GM21717 (cell line): Measurements from ENCODE around the gene IGF2BP2.
"Not testable (repeated sequence)": the region's sequence is repeated elsewhere in the genome, so short reads cannot be mapped to it uniquely, and the experiment has no call there.

Source experiments
- ATAC-seq: cut with Tn5 transposase; IDR thresholded peaks from one replicate; pipeline ENCODE4 v1.9.1; 2021; ENCODE audit warnings: mild to moderate bottlenecking, moderate library complexity; ENCODE audit not compliant: unreplicated experiment

Gene IGF2BP2

GRCh38 chr3:185716436-185717108 lies 108.3 kb downstream of the IGF2BP2 start:
- ATAC-seq: no peak

- ATAC-seq: no peak
Measured at GRCh38 chr3:185715091-185715490, 109.8 kb downstream of the IGF2BP2 start.

GRCh38 chr3:185714085-185714484 lies 110.8 kb downstream of the IGF2BP2 start:
- ATAC-seq: no peak

- no peak for ATAC-seq
Measured at GRCh38 chr3:185713015-185713414, 111.8 kb downstream of the IGF2BP2 start.

- ATAC-seq: no peak
Measured at GRCh38 chr3:185712337-185712736, 112.5 kb downstream of the IGF2BP2 start.

GRCh38 chr3:185711255-185711870 lies 113.5 kb downstream of the IGF2BP2 start:
- no peak for ATAC-seq

GRCh38 chr3:185709251-185709955 lies 115.4 kb downstream of the IGF2BP2 start:
- ATAC-seq: no peak

- ATAC-seq: no peak
Measured at GRCh38 chr3:185708392-185708791, 116.5 kb downstream of the IGF2BP2 start.

- ATAC-seq: no peak
Measured at GRCh38 chr3:185705498-185705897, 119.3 kb downstream of the IGF2BP2 start.

- no peak for ATAC-seq
Measured at GRCh38 chr3:185702262-185703225, 122.3 kb downstream of the IGF2BP2 start.

GRCh38 chr3:185701611-185702261 lies 123.1 kb downstream of the IGF2BP2 start:
- no peak for ATAC-seq

GRCh38 chr3:185699927-185700326 lies 124.9 kb downstream of the IGF2BP2 start:
- no peak for ATAC-seq

- not testable (repeated sequence) for ATAC-seq
Measured at GRCh38 chr3:185697228-185697627, 127.6 kb downstream of the IGF2BP2 start.

- no peak for ATAC-seq
Measured at GRCh38 chr3:185696039-185696438, 128.8 kb downstream of the IGF2BP2 start.

GRCh38 chr3:185693985-185694653 lies 130.7 kb downstream of the IGF2BP2 start:
- ATAC-seq: no peak

GRCh38 chr3:185691622-185692021 lies 133.2 kb downstream of the IGF2BP2 start:
- ATAC-seq: no peak

- ATAC-seq: no peak
Measured at GRCh38 chr3:185687271-185687878, 137.5 kb downstream of the IGF2BP2 start.

- ATAC-seq: no peak
Measured at GRCh38 chr3:185685231-185686035, 139.4 kb downstream of the IGF2BP2 start.

GRCh38 chr3:185680231-185680630 lies 144.6 kb downstream of the IGF2BP2 start:
- ATAC-seq: no peak
